Stimulated activated CD8-positive, alpha-beta memory T cell treated with anti-CD3 and anti-CD28 coated beads, Interleukin-12 subunit alpha, Interleukin-12 subunit beta, amount 100 ng/mL, for 1 hour (primary cell): ENCODE data around the gene KIF21B.

ENCODE experiments used
- DNase-seq: peaks from one replicate; pipeline ENCODE4 v3.0.0-alpha.2; 2020; ENCODE audit warnings: low read depth

The KIF21B gene

DNA sequence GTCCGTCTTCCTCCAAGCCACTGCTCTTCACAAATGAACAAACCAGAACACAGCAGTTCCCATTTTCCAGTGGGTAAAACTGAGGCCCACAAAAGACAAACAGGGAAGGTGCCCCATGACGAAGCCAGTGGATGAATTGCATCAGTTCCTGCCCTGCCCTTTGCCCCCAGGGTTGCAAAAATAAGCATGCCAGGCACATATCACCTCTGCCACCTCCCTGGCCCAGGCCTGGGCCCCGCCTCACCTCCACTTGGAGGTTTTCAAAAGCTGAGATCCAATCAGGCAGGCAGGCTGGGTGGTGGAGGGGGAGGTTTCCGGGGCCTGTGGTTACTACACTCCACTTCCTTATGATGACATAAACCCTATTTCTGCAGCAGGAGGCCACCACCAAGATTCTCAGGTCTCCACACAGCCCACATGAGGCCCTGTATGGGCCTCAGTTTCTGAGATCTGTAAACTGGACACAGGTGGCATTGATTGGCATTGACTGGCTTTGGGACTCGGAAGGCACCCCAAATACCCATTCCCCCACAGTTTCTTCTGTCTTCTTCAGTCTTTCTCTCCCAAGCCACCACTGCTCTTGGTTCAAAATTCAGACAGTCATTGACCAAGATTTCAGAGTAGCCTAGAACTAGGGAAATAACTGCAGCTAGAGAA, 4.1 kb downstream of the KIF21B start:
- peak; percentile 76 for DNase-seq

DNA sequence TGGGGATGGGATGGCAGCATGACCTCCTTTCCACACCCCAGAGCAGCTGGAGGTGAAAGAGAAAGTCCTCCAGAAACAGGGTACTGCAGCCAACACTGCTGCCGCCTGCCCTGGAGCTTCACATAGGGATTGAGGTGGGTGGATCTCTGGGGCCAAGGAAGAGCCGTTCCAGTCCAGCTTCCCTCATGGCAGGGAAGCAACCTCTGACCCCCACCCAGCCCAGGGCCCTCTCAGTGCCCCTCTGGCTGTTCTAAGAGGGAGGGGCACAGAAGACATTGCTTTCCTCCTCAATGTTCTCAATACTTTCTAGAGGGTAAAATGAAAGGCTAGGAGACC, 5.7 kb downstream of the KIF21B start:
- DNase-seq: no peak

DNA sequence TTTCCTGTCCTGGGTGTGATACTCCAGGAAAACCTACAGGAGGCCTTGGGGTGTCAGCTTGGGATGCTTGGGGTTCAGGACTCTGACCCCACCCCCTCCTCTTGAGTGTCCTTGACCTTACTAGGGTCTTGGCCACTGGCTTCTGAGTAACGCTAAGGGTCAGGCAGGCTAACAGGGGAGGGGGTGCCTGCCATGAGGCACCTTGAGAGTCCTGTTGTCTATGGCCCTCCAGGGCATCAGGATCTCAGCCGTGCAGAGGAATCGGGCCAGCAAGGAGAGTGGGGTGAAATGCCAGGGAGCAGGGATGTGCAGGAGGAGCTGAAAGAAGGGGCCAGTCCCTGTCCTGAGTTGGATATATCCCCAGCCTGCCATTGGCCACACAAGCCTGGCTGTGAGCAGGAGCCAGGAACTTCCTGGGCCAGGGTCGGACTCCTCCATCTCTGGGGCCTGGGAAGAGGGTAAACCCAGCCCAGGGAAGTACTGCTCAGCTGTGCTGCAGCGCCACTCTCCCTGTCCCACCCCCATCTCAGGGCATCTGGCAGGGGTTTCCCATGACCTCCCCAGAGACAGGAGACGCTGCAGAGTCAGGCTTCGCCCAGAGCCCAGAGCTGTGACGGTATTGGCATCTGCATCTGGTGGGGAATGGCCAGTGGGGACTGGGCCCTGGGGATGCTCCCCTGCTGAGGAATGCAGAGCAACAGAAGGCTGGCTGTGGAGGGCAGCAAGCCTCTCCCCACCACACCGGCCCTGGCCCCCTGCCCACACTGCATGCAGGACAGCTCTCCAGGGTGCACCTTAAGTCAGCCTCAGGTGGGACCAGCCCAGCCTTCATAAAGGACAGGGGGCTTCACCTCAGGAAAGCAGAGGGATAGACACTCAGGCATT, 6.3 kb downstream of the KIF21B start:
- no peak for DNase-seq

DNA sequence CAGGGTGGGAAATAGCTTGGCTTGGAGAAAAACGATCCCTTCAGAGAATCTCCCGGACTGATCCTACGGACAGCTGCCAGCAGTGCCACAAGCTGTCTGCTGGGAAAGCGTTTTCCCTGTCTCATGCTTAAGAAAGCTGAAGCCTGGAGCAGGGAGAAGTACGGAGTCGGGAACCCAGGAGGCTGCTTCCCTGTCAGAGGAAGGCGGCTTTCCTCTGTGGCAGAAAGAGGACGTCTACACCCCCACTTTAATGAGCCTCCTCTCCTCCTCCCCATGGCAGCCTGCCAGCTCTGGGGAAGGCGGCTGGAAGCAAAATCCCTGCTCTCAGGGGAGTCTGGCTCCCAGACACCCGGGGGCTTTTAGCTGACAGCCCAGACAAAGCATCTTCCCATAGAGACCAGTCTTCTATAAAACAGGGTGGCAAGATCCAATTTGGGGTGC, 7.3 kb downstream of the KIF21B start:
- no peak for DNase-seq

DNA sequence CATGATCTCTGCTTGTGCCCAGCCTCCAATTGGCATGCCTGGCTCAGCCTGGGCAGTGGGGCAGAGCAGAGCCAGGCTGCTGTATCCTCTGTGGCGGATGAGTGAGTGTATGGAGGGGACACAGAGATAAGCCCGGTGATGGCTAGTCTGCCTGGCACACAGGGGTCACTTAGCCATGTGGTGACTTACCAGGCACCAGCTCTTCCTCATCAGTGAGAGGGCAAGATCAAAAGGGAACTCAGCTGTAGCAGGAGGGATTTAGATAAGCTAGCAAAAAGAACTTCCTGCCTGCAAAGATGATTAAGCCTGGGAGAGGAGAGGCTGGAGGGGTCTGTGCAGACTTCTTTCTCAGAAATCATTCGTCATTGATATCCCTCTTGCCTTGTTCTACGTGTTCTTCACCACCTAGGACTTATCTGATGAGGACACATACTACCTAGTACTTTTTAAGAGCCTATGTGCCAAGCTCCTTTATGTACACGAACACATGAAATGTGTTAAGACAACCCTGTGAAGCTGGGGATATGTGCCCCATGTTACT, 7.9 kb downstream of the KIF21B start:
- DNase-seq: no peak

DNA sequence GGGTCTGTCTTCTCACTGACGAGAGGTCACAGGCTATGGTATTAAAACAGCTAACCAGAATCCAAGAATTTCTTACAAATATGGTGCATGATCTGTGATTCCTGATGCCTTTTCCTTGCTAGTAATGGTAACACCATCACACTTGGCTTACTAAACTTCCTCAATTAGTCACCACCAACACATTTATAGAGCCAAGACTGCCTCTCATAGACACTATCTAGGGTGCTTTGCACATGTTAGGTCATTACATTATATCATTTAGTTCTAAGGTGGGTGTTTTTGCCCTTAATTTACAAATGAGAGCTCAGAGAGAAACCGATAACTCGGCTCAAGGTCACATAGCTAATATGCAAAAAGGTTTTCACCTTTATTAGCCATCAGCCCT, 8.7 kb downstream of the KIF21B start:
- DNase-seq: no peak

DNA sequence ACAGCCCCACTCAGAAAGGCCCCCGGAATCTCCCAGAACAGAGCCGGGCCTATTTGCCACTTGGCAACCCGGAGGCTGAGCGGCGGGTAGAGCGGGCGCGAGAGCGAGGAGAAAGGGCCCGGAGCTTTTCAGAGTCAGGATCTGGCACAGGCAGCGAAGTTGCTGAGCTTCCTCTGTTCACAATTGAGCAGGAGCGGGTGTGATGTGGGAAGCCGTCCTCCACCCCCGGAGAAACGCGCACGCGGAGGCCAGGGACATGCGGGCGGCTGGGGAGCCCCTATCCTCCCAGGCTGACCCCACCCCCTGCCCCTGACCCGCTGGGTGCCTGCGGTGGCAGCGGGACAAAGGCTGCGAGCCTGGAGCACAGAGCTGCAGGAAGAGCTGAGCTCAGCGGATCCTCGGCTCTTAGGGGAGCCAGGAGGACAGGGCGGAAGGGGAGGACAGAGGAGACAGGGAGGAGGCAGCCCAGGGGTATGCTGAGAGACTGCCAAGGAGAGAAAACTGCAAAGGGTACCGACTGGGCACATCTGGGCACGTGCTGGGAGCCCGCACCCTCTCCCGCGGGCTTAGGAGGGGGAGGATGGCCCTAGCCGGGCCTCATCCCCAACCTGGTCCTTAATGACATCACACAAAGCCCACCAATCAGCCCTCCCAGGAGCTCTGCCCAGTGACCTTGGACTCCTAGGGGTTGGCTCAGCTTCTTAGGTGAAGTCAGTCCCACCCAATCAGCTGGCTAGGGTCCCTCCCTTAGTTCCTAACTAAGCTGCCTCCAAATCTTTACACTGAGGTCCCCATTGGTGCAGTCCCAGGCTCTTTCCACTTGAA, 9.3 kb downstream of the KIF21B start:
- no peak for DNase-seq

DNA sequence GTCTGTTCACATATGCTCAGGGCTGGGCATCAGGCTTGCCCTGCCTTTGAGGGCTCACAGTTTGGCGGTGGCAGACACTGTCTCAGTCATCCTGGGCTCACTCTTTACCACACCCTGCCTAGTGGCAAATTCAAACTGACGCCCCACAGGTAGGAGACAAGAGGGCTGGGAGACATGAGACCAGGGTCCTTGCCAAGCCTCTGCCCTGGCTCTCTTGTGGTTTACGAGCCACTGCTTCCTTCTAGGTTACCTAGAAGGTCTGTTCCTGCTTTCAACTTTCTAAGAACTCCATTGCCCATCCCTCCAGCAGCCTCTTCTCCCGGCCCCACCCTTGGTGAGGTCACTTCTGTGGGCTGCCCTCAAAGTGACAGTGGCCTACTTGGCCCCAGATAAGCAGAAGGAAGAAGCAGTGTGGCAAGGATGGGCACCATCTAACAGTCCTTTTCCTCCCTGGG, 10.5 kb downstream of the KIF21B start:
- DNase-seq: no peak

DNA sequence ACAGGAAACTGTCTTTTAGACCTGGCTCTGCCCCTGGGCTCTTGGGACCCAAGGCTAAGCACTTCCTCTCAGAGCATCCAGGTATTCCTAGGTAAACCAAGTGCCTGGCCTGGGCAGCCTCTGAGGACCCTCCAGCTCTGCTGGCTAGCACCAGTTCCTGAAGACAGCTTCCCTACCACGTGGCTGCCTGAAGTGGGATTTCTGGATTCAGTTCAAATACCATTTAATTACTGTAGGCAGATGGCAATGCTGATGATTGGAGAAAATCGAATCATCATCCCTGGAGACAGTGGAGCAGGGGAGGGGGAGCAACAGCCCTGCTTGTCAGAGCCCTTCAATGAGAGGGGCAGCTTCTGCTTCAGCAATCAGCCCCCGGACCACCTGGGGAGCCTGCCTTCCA, 11.9 kb downstream of the KIF21B start:
- no peak for DNase-seq

DNA sequence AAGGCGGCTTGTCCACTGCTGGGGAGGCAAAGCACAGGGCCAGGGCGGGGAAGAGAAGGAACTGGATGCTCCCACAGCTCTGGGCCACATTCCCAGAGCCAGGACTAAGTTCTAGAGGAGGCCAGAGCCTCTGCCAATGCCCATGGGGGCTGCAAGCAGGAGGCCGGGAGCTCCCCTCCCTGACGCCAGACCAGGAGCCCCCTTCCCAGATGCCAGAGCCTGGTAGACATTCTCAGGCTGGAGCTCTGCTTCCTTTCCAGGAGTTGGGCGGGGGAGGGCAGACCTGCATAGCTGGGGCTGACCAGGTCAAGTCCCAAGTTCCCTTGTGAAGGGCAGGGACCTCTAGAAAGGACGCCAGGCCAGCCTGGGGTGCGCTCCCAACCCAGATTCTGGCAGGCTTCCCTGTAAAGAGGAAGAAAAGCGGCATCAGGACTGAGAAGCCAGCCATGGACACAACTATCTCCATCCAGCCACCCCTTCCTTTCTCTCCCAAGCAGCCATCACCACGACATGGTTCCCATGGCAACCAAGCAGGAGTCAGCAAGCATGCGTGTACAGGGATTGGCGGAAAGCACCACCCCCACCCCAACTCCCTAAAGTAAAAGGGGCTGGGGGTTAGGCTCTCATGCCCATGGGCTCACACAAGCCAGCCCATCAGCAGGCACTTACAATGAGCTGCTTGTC, 13.4 kb downstream of the KIF21B start:
- no peak for DNase-seq

DNA sequence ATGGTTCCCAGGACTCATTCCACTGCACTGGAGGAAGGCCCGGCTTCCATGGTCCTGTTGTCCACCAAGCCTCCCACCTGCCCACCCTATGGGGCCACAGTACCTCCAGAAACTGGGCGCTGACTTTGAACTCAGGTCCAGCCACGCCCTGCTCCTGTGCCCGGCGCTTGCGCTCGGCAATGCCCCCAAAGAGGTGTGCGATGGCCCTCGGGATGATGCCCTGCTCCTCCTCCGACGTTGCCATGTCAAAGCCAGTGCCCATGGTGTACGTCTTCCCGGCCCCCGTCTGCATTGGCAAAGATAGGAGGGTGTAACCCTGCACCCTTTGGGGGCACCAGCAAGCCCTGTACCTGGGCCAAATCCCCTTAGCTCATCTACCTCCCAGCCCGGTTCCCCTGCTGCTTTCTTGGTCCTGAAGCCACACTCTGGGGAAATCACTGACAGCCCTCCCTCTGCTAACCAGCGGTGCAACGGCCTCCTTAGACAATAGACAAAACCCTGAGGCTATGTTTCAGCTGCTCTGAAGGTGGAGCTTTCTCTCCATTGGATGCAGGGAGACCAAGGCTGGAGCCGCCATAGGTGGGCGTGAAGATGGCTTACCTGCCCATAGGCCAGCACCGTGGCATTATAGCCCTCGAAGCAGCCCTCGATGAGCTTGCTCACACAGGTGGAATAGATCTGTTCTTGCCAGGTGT, 14.7 kb downstream of the KIF21B start:
- no peak for DNase-seq

DNA sequence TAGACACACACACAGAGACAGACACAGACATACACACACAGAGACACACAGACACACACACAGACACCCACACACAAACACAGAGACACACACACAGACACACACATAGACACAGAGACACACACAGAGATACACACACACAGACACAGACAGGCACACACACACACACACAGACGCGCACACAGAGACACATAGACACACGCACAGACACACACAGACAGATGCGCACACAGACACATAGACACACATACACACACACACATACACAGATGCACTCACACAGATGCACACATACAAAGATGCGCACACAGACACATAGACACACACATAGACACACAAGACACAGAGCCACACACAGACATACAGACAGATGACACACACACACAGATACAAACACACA, 16.0 kb downstream of the KIF21B start:
- no peak for DNase-seq

DNA sequence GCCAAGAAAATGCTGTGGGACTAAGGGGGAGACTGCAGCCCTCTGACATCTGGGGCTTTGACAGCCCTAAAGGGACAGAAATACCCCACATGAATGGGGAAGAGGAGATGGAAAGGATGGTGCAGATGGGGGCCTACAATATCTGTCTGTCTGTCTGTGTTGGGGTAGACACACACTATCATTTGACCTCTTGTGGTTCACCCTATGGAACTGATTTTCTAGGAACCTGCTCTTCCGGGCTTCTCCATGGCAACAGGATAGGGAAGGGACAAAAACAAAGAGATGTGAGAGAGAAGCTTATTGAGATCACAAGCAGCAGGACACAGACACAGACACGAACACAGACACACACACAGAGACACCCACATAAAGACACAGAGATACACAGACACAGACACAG, 17.1 kb downstream of the KIF21B start:
- DNase-seq: no peak

DNA sequence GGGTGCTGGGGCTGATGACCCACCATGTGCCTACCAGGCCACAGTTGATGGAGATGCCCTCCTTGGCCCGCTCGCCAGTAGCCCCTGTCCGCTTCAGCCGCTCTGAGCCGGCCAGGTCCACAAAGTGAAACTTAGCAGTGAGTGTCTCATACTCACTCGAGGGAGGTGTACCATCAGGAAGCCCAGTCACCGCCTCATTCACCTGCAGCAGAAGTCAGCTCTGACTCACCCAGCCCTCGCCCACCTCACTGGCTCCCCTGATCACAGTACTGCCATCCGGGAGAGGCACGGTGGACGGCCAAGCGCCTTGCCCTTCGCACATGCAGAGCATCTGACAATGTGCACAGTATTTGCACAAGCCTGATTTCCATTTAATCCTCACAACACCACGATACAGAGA, 18.8 kb downstream of the KIF21B start:
- DNase-seq: no peak

DNA sequence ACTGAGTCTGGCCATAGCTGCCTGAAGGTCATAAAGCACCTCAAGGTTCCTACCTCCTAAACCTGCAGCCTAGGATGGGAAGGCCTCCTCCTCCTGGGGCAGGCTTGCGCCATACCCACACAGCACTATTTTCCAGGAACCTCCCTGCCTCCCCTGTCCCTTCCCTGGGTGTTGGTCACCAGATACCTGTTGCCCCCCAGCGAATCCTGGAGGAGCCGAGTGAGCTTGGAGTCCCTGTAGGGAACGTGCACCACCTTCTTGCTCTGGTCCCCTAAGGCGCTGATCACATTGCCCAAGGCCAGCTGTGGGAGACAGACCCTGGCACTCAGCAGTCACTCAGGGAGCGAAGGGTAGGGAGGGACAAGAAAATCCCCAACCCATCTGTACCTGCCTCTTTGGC, 19.4 kb downstream of the KIF21B start:
- DNase-seq: no peak

DNA sequence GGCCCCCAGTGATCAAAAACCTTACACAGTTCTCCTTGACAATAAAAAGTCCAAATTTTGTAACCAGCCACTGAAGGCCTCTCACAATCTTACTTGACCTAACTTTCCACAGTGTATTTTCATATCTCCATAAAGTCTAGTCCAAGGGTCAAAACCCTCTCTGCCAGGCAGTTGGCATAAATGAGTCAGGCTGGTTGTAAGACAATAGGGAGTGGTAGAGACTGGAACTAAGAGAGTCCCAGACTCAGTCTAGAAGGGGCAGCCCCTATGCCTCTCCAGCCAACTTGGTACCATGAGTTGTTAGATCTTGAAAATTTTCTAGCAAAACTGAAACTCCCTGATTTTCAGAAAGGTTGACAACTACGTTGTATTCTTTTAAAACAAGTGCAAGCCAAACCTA, 21.0 kb downstream of the KIF21B start:
- no peak for DNase-seq

DNA sequence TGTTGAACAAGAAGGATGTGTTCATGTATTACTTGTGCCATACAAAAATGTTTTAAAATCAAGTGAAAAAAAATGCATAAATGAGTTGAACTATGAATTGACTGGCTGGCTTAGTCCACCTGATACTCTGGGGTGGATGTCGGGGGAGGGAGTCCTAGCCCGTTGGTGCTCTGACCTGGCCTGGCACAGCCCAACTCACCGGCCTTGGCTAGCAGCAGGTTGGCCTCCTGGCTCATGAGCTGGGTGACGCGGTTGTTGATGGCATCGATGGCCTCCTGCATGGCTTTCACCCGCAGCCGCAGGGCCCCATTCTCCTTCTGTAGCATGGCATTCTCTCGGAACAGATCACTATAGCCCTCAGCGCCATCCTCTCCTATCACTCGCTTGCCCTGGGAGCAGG, 21.6 kb downstream of the KIF21B start:
- no peak for DNase-seq

DNA sequence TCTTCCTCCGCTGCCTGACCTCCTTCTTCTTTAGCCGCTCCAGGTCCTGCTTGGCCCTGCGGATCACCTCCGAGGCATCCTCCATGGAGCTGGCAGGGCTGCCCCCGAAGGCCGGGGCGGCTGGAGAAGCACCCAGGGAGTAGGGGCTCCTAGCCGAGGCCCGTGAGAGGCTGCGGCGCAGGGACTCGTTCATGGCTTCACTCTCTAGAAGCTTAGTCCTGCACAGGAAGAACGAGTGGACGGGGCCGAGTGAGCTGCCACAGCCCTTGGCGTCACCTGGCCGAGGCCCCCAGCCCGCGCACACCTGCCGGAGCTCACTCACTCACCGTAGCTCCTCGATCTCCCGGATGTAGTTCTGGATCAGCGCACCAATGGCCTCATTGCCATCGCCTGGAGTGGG, 23.1 kb downstream of the KIF21B start:
- no peak for DNase-seq

DNA sequence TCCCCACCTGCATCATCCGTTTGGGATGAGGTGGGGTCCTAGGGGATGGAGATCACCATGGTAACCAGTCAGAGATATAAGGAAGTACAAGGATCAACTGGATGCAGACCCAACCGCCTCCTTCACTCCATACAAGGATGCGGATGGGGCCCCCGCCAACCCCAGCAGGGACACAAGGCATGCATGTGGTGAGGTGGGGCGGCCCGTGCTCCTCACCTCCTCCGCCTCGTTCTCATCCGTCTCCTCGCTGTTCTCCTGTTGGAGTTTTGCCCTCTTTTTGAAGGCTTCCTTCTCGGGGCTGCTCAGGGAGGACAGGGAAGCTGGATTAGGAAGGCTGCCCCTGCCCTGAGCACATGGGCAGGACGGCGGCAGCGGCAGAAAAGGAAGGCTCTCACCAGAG, 23.8 kb downstream of the KIF21B start:
- no peak for DNase-seq

DNA sequence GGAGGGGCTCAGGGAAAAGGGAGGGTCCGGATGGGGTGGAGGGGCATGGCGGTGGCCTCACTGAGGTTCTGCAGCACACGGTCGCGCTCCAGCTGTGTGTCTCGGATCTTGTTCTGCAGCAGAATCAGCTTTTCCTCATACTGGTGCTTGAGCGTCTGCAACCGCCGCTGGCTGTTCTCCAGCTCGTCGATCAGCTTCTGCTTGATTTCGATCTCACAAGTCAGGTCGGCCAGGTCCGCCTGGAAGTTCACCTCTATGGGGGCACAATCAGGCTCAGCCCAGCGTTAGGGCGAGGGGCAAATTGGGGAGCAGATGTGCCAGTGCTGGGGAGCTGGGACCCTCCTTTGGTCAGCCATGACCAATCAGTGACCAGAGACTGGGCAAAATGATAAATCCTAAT, 25.2 kb downstream of the KIF21B start:
- DNase-seq: no peak

DNA sequence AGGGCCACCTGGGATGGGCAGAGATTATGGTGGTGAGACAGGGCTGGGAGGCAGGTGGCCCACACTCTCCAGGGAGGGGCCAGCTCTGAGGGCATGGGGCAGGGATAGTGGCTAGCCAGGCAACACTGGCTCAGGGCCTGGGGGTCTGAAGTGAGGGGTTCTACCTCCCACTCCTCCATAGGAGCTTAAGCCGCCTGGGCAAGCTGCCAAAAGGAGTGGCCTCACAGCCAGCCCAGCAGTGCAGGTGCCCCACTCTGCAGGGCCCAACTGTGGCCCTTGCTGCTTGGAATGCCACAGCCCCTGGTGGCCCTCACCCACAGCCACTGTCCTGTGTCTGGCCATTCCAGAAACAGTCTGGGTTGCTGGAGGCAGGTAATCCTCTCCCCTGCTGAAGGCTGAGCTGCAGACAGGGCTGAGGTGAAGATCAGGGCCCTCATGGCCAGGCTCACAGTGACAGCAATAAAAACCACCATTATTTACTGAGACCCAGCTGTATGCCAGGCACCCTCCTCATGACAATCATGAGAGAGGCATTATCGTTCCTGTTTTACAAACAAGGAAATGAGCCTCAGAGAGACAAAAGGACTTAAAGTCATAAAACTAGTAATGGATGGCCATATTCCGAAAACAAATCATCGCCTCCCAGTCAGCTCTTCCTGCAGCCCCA, 31.0 kb downstream of the KIF21B start:
- no peak for DNase-seq
